HG03280 (cell line): ENCODE data around the gene MYH11.
"Not testable (repeated sequence)": the region's sequence is repeated elsewhere in the genome, so short reads cannot be mapped to it uniquely, and the experiment has no call there.

ENCODE experiments used
- ATAC-seq: cut with Tn5 transposase; IDR thresholded peaks from one replicate; pipeline ENCODE4 v1.9.1; 2021; ENCODE audit warnings: mild to moderate bottlenecking, moderate library complexity; ENCODE audit not compliant: unreplicated experiment

MYH11 gene

GRCh38 chr16:15686287-15686686 lies 170.5 kb downstream of the MYH11 start:
- no peak for ATAC-seq

GRCh38 chr16:15682105-15682570 lies 174.7 kb downstream of the MYH11 start:
- ATAC-seq, result no peak

- ATAC-seq, result no peak
These were observed 179.4 kb downstream of the MYH11 start for GRCh38 chr16:15677447-15677846.

GRCh38 chr16:15676506-15676905 lies 180.3 kb downstream of the MYH11 start:
- no peak for ATAC-seq

GRCh38 chr16:15674571-15674970 lies 182.3 kb downstream of the MYH11 start:
- no peak for ATAC-seq

GRCh38 chr16:15672514-15673167 lies 184.2 kb downstream of the MYH11 start:
- ATAC-seq, result no peak

GRCh38 chr16:15672127-15672513 lies 184.7 kb downstream of the MYH11 start:
- ATAC-seq, result not testable (repeated sequence)

- ATAC-seq, result no peak
These were observed 185.2 kb downstream of the MYH11 start for GRCh38 chr16:15671530-15672117.

GRCh38 chr16:15667091-15667742 lies 189.6 kb downstream of the MYH11 start:
- ATAC-seq, result no peak

GRCh38 chr16:15665107-15665506 lies 191.7 kb downstream of the MYH11 start:
- ATAC-seq, result no peak

GRCh38 chr16:15660203-15660601 lies 196.6 kb downstream of the MYH11 start:
- no peak for ATAC-seq

GRCh38 chr16:15658556-15658955 lies 198.3 kb downstream of the MYH11 start:
- no peak for ATAC-seq

GRCh38 chr16:15658149-15658548 lies 198.7 kb downstream of the MYH11 start:
- ATAC-seq, result no peak

- ATAC-seq, result not testable (repeated sequence)
These were observed 201.3 kb downstream of the MYH11 start for GRCh38 chr16:15655561-15655960.

- ATAC-seq, result no peak
These were observed 202.2 kb downstream of the MYH11 start for GRCh38 chr16:15654591-15654990.

- no peak for ATAC-seq
These were observed 203.6 kb downstream of the MYH11 start for GRCh38 chr16:15653227-15653626.
